OCI-LY3 (cell line): ENCODE results near the gene SP7.

Source experiments
- H2AFZ ChIP-seq: fragments of 200-600, 300-600 bp; shearing (Covaris generic); 2 replicates; pipeline ENCODE4 v1.6.0; 2014; ENCODE audit warnings: antibody characterized with exemption, low read depth, low read length
- H3K27ac ChIP-seq: fragments of 200-600, 300-600 bp; sonication (generic); 2 replicates; pipeline ENCODE4 v1.5.1; 2014; ENCODE audit warnings: mild to moderate bottlenecking, low read length, moderate library complexity, mixed read lengths
- H3K27me3 ChIP-seq: fragments of 200-600, 300-600 bp; sonication (generic); 2 replicates; pipeline ENCODE4 v1.6.1; 2014; ENCODE audit warnings: low read depth, low read length, mixed read lengths
- H3K36me3 ChIP-seq: fragments of 200-600, 300-600 bp; sonication (generic); replicated peaks from 2 replicates; pipeline ENCODE3; 2014; ENCODE audit warnings: low read depth, low read length, mixed read lengths
- H3K4me1 ChIP-seq: fragments of 300-600, 200-600 bp; sonication (generic); 2 replicates; pipeline ENCODE4 v1.6.1; 2014; ENCODE audit warnings: low read length, mixed read lengths
- H3K4me2 ChIP-seq: fragments of 200-600, 300-600 bp; sonication (generic); 2 replicates; pipeline ENCODE4 v1.6.1; 2014; ENCODE audit warnings: low read length, mixed read lengths
- H3K4me3 ChIP-seq: fragments of 300-600, 200-600 bp; sonication (generic); 2 replicates; pipeline ENCODE4 v1.5.1; 2014; ENCODE audit warnings: antibody characterized with exemption, mild to moderate bottlenecking, low read length, moderate library complexity
- H3K79me2 ChIP-seq: fragments of 300-600, 200-600 bp; shearing (Covaris generic); 2 replicates; pipeline ENCODE4 v1.6.1; 2014; ENCODE audit warnings: mild to moderate bottlenecking, low read length, mixed read lengths
- H3K9ac ChIP-seq: fragments of 300-600, 200-600 bp; shearing (Covaris generic); 2 replicates; pipeline ENCODE4 v1.6.0; 2014; ENCODE audit warnings: mild to moderate bottlenecking, low read length, moderate library complexity
- H3K9me3 ChIP-seq: fragments of 200-600, 300-600 bp; shearing (Covaris generic); 2 replicates; pipeline ENCODE4 v1.6.1; 2014; ENCODE audit warnings: low read length, mixed read lengths; ENCODE audit not compliant: insufficient read depth
- H4K20me1 ChIP-seq: fragments of 200-600, 300-600 bp; sonication (generic); 2 replicates; pipeline ENCODE4 v1.6.1; 2016; ENCODE audit warnings: low read length, mixed read lengths; ENCODE audit not compliant: insufficient read depth
- EZH2phosphoT487 ChIP-seq: fragments of 200-600 bp; shearing (Covaris generic); IDR thresholded peaks from 2 replicates; pipeline ENCODE4 v1.6.1; 2018; ENCODE audit warnings: antibody characterized with exemption, mixed run types, low read depth
- TF ChIP-seq, protein P1 (sequence below): fragments of 200-600, 300-600 bp; sonication (generic); IDR thresholded peaks from 2 replicates; pipeline ENCODE4 v1.5.1; 2014; ENCODE audit warnings: antibody characterized with exemption, low read length, low read depth

The SP7 gene

DNA sequence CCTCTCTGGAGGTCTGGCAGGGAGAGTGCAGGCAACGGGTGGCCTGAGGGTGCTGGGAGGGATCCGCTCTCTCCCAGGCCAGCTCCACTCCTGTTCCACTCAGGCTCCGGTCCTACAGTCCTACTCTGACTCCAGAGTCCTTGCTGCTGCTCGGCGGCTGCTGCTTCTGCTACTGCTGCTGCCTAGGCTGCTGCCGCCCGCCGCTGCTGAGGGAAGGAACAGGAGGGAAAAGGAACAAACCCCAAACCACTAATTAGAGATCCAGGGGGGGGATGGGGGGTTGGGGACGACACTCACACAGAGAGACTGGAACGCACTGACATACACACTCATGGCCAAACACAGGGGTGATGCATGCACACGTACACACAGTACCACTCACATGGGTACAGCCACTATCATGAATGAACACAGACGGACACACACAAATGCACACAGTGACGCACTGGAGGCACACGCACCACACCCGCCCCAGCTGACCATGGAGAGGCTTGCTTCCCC lies at the start of gene SP7:
TSS of gene SP7 (minus strand) at position 174 of the 501 bp plus-strand sequence. CDS start 708 bp downstream, outside the sequence.
- peaks cover 6% of the 10 kb centered on the region; the same call in 1 of the 2 replicates for H3K4me1 ChIP-seq

DNA sequence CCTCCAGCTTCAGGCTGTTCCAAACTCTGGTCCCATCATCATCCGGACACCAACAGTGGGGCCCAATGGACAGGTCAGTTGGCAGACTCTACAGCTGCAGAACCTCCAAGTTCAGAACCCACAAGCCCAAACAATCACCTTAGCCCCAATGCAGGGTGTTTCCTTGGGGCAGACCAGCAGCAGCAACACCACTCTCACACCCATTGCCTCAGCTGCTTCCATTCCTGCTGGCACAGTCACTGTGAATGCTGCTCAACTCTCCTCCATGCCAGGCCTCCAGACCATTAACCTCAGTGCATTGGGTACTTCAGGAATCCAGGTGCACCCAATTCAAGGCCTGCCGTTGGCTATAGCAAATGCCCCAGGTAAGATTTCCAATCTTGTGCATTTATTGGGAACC lies 47.1 kb upstream of the SP7 start:
- H2AFZ ChIP-seq, result no peak overlapping the region
- peaks cover 39% of the 10 kb centered on the region for H3K36me3 ChIP-seq
- peaks cover 19% of the 10 kb centered on the region for H3K4me1 ChIP-seq
- no peak overlapping the region for H3K27ac ChIP-seq
- no peaks in the 10 kb centered on the region for H3K27me3 ChIP-seq
- H4K20me1 ChIP-seq, result peaks cover 19% of the 10 kb centered on the region
- no peak overlapping the region for H3K4me2 ChIP-seq
- TF ChIP-seq, protein P1, sequence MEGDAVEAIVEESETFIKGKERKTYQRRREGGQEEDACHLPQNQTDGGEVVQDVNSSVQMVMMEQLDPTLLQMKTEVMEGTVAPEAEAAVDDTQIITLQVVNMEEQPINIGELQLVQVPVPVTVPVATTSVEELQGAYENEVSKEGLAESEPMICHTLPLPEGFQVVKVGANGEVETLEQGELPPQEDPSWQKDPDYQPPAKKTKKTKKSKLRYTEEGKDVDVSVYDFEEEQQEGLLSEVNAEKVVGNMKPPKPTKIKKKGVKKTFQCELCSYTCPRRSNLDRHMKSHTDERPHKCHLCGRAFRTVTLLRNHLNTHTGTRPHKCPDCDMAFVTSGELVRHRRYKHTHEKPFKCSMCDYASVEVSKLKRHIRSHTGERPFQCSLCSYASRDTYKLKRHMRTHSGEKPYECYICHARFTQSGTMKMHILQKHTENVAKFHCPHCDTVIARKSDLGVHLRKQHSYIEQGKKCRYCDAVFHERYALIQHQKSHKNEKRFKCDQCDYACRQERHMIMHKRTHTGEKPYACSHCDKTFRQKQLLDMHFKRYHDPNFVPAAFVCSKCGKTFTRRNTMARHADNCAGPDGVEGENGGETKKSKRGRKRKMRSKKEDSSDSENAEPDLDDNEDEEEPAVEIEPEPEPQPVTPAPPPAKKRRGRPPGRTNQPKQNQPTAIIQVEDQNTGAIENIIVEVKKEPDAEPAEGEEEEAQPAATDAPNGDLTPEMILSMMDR, result no peak
- no peak for TF ChIP-seq EZH2phosphoT487
- no peaks in the 10 kb centered on the region for H3K9me3 ChIP-seq
- no peak overlapping the region for H3K4me3 ChIP-seq
- peaks cover 67% of the 10 kb centered on the region for H3K79me2 ChIP-seq
- no peak overlapping the region for H3K9ac ChIP-seq

More for the DNA sequence above, at the start of gene SP7:
- Histone ChIP-seq H3K4me3 (peak within 1 kb of the TSS; percentile 39), H3K36me3 (no peaks in the 10 kb centered on the region), H3K27ac (no peak within 1 kb of the TSS), H3K9me3 (no peaks in the 10 kb centered on the region), H3K9ac (no peak within 1 kb of the TSS), H2AFZ (no peak within 1 kb of the TSS), H3K4me2 (peak within 1 kb of the TSS; percentile 62), H3K79me2 (no peaks in the 10 kb centered on the region), H4K20me1 (no peaks in the 10 kb centered on the region), H3K27me3 (peaks cover 56% of the 10 kb centered on the region)
- 0 out of 2 replicates have a peak, but pooled peaks have one; percentile 34 for TF ChIP-seq EZH2phosphoT487
- TF ChIP-seq, protein P1, result no peak

DNA sequence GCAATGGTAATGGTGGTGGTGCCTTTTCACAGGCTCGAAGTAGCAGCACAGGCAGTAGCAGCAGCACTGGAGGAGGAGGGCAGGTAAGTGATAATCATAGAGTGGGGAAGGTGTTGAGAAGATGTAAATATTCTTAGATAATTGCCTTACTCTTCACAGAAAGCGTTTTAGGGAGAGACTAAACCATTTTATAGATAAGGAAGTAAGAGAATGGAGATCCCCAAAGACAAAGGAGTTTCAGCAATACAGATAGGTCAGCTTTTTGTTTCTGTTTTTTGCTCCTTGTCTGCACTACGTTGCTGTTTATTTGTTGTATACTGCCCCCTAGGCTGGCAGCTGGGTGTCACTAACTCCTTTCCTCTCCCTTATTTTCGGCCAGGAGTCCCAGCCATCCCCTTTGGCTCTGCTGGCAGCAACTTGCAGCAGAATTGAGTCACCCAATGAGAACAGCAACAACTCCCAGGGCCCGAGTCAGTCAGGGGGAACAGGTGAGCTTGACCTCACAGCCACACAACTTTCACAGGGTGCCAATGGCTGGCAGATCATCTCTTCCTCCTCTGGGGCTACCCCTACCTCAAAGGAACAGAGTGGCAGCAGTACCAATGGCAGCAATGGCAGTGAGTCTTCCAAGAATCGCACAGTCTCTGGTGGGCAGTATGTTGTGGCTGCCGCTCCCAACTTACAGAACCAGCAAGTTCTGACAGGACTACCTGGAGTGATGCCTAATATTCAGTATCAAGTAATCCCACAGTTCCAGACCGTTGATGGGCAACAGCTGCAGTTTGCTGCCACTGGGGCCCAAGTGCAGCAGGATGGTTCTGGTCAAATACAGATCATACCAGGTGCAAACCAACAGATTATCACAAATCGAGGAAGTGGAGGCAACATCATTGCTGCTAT lies 45.8 kb upstream of the SP7 start:
- Histone ChIP-seq H3K36me3 (peaks cover 33% of the 10 kb centered on the region), H3K27me3 (no peaks in the 10 kb centered on the region), H4K20me1 (peaks cover 11% of the 10 kb centered on the region), H3K4me1 (peaks cover 20% of the 10 kb centered on the region), H3K4me2 (peak overlapping the region; percentile 82), H3K9ac (peak overlapping the region; percentile 59; the same call in 1 of the 2 replicates), H3K79me2 (peaks cover 57% of the 10 kb centered on the region), H2AFZ (no peak overlapping the region), H3K4me3 (peak overlapping the region; percentile 82), H3K9me3 (no peaks in the 10 kb centered on the region), H3K27ac (peak overlapping the region; percentile 35)
- TF ChIP-seq, protein P1, result peak; percentile 49
- no peak for TF ChIP-seq EZH2phosphoT487
